SJSA1 (cell line): ENCODE results near the gene GDF7. TPM values are rescaled to one million over a fixed set of nuclear protein-coding genes. Genes with fewer than 3 reads are reported as not detected.

Source experiments
- DNase-seq, 2 experiments: peaks; one replicate each; pipeline ENCODE4 v3.0.0-alpha.2; 2015 to 2020; ENCODE audit warnings: low spot score in 2 of 2, low read depth in 1 of 2
- H3K27ac ChIP-seq: fragments of 250-450 bp; sonication (Bioruptor Pico); 2 replicates; pipeline ENCODE4 v1.5.1; 2020; ENCODE audit warnings: mild to moderate bottlenecking, moderate library complexity
- H3K27me3 ChIP-seq: fragments of 250-450 bp; sonication (Bioruptor Pico); replicated peaks from 2 replicates; pipeline ENCODE4 v1.5.1; 2020; ENCODE audit warnings: mild to moderate bottlenecking, moderate library complexity
- H3K36me3 ChIP-seq: fragments of 250-450 bp; sonication (Bioruptor Pico); 2 replicates; pipeline ENCODE4 v1.5.1; 2020; ENCODE audit warnings: mild to moderate bottlenecking
- H3K4me1 ChIP-seq: fragments of 250-450 bp; sonication (Bioruptor Pico); replicated peaks from 2 replicates; pipeline ENCODE4 v1.6.1; 2021; ENCODE audit warnings: mild to moderate bottlenecking
- H3K4me3 ChIP-seq: fragments of 250-450 bp; sonication (Bioruptor Pico); 2 replicates; pipeline ENCODE4 v1.5.1; 2020; ENCODE audit warnings: mild to moderate bottlenecking
- H3K9me3 ChIP-seq: fragments of 250-450 bp; sonication (Bioruptor Pico); replicated peaks from 2 replicates; pipeline ENCODE4 v1.5.1; 2020; ENCODE audit warnings: mild to moderate bottlenecking
- total RNA-seq: library from RNA; depleted of rRNA; stranded (reverse); fragments of >200 nt; shearing (Covaris generic); gene quantifications from 2 replicates; pipeline ENCODE4 v1.2.3, GENCODE V29; 2014; rRNA removed

GDF7 gene
- 0.03 TPM in 1 of 2 replicates, not detected in the other for total RNA-seq

DNA sequence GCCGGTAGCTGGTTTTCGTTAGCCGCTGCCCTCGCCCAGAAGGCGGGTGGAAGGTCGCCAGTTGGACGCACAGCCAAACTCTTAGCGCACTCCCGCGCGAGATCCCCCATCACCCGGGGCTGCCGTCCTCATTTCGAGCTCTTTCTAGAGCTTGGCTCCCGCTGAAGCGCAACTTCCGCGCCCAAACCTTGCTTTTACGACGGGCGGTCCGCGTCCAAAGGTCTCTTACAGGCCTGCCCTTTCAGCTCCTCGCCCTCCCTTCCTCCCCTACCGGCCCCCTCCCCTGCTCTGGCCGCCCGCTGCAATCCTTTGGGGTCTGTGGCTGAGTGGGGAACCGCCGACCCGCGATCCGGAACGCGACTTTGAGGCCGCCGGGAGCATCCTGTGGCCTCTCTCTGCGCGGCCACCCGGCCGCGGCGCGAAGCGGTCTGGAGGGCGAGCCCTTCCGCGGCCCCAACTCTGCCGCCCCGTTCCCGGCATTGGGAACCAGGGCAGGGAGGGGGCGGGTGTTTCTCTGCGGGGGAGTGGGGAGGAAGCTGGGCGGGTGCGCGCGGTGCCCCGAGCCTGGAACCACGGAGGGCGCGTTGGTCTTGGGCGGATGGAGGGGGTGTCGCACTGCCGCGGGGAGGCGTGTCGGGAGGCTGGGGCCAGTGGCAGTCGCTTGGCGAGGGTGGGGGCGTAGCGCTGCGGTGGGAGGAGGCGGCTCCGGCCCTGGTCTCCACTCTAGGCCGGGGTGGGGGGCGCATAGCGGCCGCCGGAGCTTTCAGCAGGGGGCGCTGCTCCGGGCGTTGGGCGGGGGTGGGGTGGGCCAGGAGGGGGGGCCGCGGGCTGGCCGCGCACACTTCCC is at the start of gene GDF7:
Gene GDF7, plus strand, starts transcription at position 841 of the 847 bp plus-strand sequence. CDS start 96 bp downstream, outside the sequence.
- no peak within 1 kb of the TSS for H3K27ac ChIP-seq
- no peaks in the 10 kb centered on the region for H3K36me3 ChIP-seq
- peaks cover 59% of the 10 kb centered on the region for H3K27me3 ChIP-seq
- H3K9me3 ChIP-seq, result no peaks in the 10 kb centered on the region; the same call in 1 of the 2 replicates
- H3K4me3 ChIP-seq, result peak within 1 kb of the TSS; percentile 27
- peaks cover 14% of the 10 kb centered on the region for H3K4me1 ChIP-seq
- no peak for DNase-seq

DNA sequence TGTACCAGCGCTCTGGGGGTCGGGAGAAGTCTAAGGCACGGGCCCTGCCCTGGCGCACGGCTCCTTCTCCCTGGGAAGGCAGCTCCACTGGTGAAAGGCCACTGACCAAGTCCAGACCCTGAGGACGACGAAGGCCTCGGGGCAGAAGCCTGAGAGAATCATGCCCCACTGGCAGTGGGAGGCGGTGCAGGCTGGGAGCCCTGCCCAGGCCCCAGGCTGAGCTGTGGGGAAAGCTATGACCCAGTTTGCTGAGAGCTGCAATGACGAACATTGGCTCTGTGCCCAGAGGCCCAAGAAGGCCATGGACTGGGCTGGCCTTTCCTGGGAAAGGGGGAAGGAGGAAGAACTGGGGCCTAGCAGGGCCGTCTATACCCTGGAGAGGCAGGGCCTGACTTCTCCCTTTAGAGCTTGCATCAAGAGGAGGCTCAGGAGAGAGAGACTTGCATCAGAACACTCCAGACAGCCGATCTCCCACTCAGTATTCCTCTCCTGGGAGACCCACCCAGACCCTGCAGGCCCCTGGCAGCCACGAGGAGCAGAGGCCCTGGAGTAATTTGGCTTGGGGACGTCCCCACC is 49.0 kb upstream of the GDF7 start:
- Histone ChIP-seq H3K36me3 (peaks cover 5% of the 10 kb centered on the region; the same call in 1 of the 2 replicates), H3K27ac (peak overlapping the region; percentile 84), H3K4me3 (no peak overlapping the region), H3K9me3 (no peaks in the 10 kb centered on the region), H3K27me3 (no peaks in the 10 kb centered on the region), H3K4me1 (peaks cover 44% of the 10 kb centered on the region)
- DNase-seq, result peak; percentile 93 to 98

DNA sequence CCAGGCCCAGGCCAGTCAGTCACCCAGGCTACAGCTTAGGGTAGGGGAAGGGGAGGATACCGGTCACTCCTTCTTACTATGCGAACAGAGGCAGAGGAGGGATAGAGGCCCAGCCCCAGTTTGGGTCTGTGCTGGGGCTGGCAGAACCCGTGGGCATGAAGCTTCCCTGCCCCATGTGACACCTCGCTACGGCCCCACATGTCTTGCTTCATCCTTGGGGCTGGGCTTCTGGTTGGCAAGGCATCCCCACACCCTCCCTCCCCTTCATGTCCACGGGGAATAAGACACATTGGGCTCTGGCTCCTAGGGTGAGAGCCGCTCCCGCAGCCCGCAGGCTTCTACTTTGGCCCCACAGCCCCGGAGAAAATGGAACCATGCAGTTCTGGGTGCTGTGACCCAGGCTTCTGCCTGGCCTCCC is 48.5 kb upstream of the GDF7 start:
- Histone ChIP-seq H3K4me1 (peaks cover 44% of the 10 kb centered on the region), H3K4me3 (no peak overlapping the region), H3K36me3 (peaks cover 5% of the 10 kb centered on the region; the same call in 1 of the 2 replicates), H3K27ac (peak overlapping the region; percentile 84), H3K9me3 (no peaks in the 10 kb centered on the region), H3K27me3 (no peaks in the 10 kb centered on the region)
- no peak for DNase-seq

DNA sequence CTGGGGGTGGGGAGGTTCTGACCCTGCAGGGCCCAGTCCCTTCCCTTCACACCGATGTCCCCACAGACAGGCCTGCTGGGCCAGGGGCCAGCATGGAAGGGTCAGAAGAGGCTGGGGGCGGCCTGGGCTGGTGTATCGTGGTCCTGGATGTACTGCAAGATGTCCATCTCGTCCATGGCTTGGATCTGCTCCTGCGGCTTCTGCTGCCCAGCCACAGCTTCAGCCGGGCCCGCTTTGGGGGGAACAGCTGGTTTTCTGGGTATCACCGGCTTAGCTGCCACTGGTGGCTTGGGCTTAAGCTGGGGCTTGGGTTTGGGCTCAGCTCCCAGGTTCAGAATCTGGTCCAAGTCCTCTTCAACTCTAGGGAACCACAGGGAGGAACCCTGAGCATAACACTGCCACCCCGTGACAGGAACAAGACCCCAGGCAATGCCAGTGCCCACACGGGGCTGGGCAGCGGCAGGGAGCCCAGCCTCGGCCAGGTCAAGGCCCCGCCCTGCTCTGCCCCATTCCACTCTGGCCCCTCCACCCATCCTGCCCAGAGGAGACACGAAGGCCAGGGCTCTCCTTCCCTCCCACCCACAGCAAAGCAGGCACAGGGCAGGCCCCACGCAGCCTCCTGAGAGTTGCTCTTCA is 47.9 kb upstream of the GDF7 start:
- Histone ChIP-seq H3K27me3 (no peaks in the 10 kb centered on the region), H3K4me1 (peaks cover 42% of the 10 kb centered on the region), H3K27ac (peak overlapping the region; percentile 84), H3K9me3 (no peaks in the 10 kb centered on the region), H3K4me3 (no peak overlapping the region), H3K36me3 (peaks cover 9% of the 10 kb centered on the region)
- DNase-seq, result no peak

DNA sequence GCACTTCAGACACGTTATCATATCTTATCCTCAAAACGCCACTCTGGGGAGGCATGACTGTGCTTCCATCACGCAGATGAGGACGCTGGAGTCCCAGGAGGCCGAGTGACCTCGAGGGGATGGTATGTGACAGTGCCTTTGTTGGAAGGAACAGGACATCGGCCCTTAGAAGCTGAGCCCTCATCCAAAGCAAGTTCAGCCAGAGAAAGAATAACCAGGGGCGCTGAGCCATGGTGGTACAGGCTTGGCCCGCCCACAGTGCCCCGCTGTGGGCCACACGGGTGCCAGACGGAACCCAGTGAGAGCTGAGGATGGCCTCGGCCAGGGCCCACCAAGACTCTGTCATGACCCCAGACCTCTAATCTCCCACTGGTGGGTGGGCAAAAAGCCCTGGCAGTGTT is 47.3 kb upstream of the GDF7 start:
- Histone ChIP-seq H3K4me3 (no peak overlapping the region), H3K27ac (no peak overlapping the region), H3K4me1 (peaks cover 36% of the 10 kb centered on the region), H3K9me3 (no peaks in the 10 kb centered on the region), H3K36me3 (peaks cover 11% of the 10 kb centered on the region), H3K27me3 (no peaks in the 10 kb centered on the region)
- DNase-seq, result no peak

DNA sequence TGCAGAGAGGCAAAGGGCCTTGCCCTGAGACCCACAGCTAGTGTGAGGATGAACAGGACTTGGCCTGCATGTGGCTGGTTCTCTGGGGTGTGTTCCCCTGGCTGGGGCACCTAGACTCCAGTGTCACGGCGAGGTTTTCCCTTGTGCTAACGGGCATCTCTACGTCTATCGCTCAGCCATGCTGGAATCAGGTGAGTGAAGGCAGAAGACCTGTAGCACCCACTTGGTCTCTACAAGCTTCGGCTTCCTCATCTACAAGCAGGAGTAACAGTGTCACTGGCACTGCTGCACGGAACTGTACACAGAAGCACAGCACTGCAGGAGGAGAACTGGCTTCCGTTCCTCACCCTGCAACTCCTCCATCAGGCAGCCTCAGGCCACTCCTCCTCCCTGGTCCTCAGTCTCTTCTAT is 46.7 kb upstream of the GDF7 start:
- no peak for DNase-seq
- Histone ChIP-seq H3K36me3 (peaks cover 11% of the 10 kb centered on the region), H3K9me3 (no peaks in the 10 kb centered on the region), H3K27ac (no peak overlapping the region), H3K27me3 (no peaks in the 10 kb centered on the region), H3K4me3 (no peak overlapping the region), H3K4me1 (peaks cover 36% of the 10 kb centered on the region)

DNA sequence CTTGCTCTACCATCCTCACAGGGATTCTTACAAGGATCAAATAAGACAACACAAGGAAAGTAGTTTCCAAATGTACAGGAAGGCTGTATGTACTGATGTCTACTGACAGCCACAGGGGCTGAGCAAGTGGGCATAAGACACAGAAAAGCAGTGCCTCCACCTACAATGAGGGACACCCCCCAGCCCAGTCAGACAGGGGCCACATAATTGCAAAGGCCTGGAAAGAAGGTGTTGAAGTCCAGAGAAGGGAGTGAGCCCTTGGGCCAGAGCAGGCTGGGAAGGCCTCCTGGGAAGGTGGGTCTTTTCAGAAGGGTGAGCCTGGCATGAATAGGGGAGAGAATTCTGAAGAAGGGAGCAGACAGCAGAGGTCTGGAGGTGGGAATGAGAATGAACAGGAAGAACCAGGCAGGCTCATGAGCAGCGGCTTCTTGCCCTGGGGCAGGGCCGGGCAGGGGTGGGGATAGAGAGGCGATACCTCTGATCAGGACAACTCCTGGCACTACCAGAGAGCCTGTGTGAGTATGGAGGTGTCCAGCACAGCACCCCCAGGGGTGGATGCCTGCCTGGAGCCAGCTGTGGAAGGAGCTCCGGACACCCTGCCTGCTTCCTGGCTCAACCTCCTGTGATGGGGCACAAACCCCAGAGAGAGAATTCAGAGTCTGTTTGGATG is 46.1 kb upstream of the GDF7 start:
- DNase-seq, result no peak
- no peak overlapping the region for H3K27ac ChIP-seq

DNA sequence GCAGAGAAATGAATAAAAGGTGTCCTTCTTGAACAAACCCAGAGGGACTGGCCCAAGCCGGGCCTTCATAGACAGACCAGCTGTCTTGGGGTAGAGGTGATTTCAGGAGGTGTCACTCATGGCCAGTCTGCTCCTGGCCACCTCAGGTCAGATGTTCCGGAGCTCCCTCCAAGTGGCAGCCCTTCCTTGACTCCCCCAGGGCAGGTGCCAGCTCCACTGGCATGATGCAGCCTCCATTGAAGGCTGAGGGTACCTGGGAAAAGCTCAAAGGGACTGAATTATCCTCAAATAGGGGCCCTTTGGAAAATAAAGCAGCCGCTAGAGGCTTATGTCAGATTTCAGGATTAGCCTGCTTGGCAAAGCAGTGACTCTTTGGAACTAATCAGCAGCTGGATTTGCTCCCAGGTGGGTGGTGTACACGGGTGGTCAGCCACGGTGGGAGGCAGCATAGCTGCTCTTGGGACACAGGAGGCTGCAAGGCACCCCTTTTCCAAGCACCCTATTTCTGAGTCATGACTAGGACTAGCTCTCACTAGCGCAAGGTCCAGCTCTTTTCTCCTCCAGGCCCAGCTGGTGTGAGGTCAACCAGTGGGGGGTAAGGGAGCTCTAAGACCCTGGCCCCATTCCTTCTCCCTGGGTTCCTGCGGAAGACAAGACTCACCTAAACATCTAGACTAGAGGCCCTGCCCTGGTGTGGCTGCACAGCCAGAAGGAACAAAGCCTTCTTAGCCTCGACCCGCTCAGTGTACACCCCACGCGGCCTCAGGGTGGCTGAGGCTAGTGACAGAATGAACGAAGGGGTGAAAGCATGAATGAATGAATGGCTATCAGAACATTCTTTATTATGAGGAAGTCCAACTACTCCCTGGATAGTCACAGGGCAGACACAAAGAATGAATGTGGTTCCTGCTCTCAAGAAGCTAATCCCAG is 45.3 kb upstream of the GDF7 start:
- Histone ChIP-seq H3K4me1 (peaks cover 36% of the 10 kb centered on the region), H3K4me3 (no peak overlapping the region), H3K27me3 (no peaks in the 10 kb centered on the region), H3K9me3 (no peaks in the 10 kb centered on the region), H3K27ac (no peak overlapping the region), H3K36me3 (peaks cover 11% of the 10 kb centered on the region)
- no peak for DNase-seq

More for the DNA sequence above, 46.1 kb upstream of the GDF7 start:
- Histone ChIP-seq H3K27me3 (no peaks in the 10 kb centered on the region), H3K9me3 (no peaks in the 10 kb centered on the region), H3K4me1 (peaks cover 36% of the 10 kb centered on the region), H3K36me3 (peaks cover 11% of the 10 kb centered on the region), H3K4me3 (no peak overlapping the region)

DNA sequence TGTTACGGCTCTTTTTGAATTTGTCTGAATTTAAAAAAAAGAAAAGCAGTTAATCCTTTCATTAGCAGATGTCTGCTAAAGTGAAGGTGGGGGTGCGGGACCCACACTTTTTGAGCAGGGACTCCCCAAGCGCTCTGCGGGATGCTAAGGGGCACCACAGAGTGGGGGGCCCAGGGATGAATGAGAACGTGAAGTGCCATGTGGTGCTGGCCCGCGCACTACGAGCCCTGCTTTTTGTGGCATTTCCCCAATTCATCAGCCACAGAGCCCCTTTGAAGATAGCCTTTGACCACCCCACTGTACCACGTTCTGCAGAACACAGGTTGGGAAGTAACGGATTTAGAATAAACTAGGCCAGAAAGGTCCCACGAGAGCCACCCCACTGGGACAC is 44.7 kb upstream of the GDF7 start:
- no peaks in the 10 kb centered on the region for H3K27me3 ChIP-seq
- H3K4me3 ChIP-seq, result no peak overlapping the region
- peaks cover 34% of the 10 kb centered on the region for H3K4me1 ChIP-seq
- no peak overlapping the region for H3K27ac ChIP-seq
- peaks cover 11% of the 10 kb centered on the region for H3K36me3 ChIP-seq
- no peak for DNase-seq
- no peaks in the 10 kb centered on the region for H3K9me3 ChIP-seq

DNA sequence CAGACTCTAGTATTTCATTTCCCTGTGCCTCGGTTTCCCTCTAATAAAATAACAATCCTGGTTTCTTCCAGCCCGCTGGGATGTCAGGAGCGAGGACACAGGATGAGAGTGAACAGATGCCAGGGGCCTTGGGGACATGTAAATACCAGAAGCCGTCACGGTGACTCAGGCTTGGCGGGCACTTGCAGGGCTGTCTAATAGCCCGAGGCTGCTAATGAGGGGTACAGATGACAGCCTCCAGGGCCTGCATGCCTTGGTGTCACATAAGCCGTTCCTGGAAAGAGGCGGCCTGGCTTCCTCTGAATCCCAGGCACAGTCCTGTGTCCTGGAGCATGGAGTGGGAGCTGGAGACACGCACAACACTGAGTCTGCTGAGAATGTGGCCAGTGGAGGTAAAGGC is 44.2 kb upstream of the GDF7 start:
- DNase-seq, result no peak
- no peaks in the 10 kb centered on the region for H3K9me3 ChIP-seq
- no peak overlapping the region for H3K27ac ChIP-seq
- H3K27me3 ChIP-seq, result no peaks in the 10 kb centered on the region
- H3K4me3 ChIP-seq, result no peak overlapping the region
- H3K36me3 ChIP-seq, result peaks cover 11% of the 10 kb centered on the region
- H3K4me1 ChIP-seq, result peaks cover 29% of the 10 kb centered on the region

DNA sequence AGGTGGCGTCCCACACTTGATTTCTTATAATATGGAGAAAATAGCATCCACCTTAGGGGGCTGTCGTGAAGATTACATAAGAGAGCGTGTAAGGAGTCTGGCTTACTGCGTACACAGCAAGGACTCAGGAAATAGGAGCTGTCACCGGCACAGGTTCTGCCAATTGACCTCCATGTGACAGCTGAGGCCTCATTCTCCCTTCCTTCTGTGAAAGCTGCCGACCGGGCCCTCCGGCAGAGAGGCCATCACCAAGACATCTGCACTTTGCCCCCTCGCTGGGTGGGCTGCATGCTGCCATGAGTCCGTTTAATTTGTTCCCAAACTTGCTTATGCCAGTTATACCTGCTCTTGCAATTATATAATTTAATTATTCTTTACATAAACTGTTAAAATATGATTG is 43.7 kb upstream of the GDF7 start:
- H3K9me3 ChIP-seq, result no peaks in the 10 kb centered on the region
- H3K36me3 ChIP-seq, result peaks cover 11% of the 10 kb centered on the region
- H3K4me1 ChIP-seq, result peaks cover 24% of the 10 kb centered on the region
- H3K27me3 ChIP-seq, result no peaks in the 10 kb centered on the region
- DNase-seq, result no peak
- H3K4me3 ChIP-seq, result no peak overlapping the region
- no peak overlapping the region for H3K27ac ChIP-seq

DNA sequence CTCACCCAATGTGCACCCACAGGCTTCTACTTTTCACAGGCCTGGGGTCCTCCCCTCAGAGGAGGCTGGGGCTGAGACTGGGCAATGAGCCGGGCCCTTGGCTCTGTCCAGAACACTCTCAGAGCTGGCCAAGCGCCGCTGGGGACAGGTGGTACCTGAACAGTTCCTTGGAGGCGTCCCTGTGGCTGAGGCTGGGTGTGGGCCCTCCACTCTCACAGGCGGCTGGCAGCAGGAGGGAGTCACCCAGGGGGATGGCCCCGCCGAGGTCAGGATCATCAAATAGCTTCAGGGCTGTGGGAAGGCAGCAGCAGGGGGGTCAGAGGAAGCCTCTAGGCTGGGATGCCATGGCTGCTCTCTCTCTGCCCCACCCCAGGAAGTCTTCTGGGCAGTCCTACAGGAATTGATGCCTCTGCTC is 43.2 kb upstream of the GDF7 start:
- no peak overlapping the region for H3K27ac ChIP-seq
- DNase-seq, result no peak
- H3K4me1 ChIP-seq, result peaks cover 21% of the 10 kb centered on the region

More for the DNA sequence above, 43.2 kb upstream of the GDF7 start:
- Histone ChIP-seq H3K27me3 (no peaks in the 10 kb centered on the region), H3K9me3 (no peaks in the 10 kb centered on the region), H3K4me3 (no peak overlapping the region), H3K36me3 (peaks cover 6% of the 10 kb centered on the region)
